Activated T-helper 1 cell treated with anti-CD3 and anti-CD28 coated beads, Interleukin-12 subunit alpha, Interleukin-12 subunit beta, Interleukin-2, Interleukin-4 antibody, amounts not matched to agents 30 ng/mL and 10 ng/mL and 1 ng/mL, durations not matched to agents 14 hours and 24 hours and 36 hours (primary cell): ENCODE results near the gene DNASE1. TPM values are rescaled to one million over a fixed set of nuclear protein-coding genes. Genes with fewer than 3 reads are reported as not detected.
A peak's percentile ranks its signal among the peaks of the same experiment; 100 is the strongest.
"Not testable (repeated sequence)": the region's sequence is repeated elsewhere in the genome, so short reads cannot be mapped to it uniquely, and the experiment has no call there.

Experiments
- DNase-seq: peaks from one replicate; pipeline ENCODE4 v3.0.0; 2021; ENCODE audit warnings: low spot score
- H3K27ac Mint-ChIP-seq: one replicate; pipeline ENCODE4 v1.8.0; 2021; ENCODE audit warnings: mild to moderate bottlenecking, mixed read lengths
- H3K27me3 Mint-ChIP-seq: one replicate; pipeline ENCODE4 v1.8.0; 2022; ENCODE audit warnings: mild to moderate bottlenecking, moderate library complexity, mixed read lengths; ENCODE audit not compliant: insufficient read depth
- H3K36me3 Mint-ChIP-seq: one replicate; pipeline ENCODE4 v1.8.0; 2021; ENCODE audit warnings: low read depth, mixed read lengths
- H3K4me1 Mint-ChIP-seq: one replicate; pipeline ENCODE4 v1.8.0; 2021; ENCODE audit warnings: low read depth, mixed read lengths
- H3K4me3 Mint-ChIP-seq: one replicate; pipeline ENCODE4 v1.8.0; 2021; ENCODE audit warnings: mild to moderate bottlenecking, moderate library complexity, mixed read lengths
- H3K9me3 Mint-ChIP-seq: one replicate; pipeline ENCODE4 v1.8.0; 2021; ENCODE audit warnings: mixed read lengths
- intact Hi-C: fragments of 100-400 bp; cut with micrococcal nuclease; formaldehyde crosslinking; loops from one replicate; pipeline ENCODE4 v1.15.1; 2024
- total RNA-seq: library from RNA; stranded (reverse); gene quantifications from 2 replicates; pipeline ENCODE4 v1.2.3, GENCODE V29; 2022

The DNASE1 gene
- total RNA-seq, 1 donor from 2014 or later, result 10.0 TPM

DNA sequence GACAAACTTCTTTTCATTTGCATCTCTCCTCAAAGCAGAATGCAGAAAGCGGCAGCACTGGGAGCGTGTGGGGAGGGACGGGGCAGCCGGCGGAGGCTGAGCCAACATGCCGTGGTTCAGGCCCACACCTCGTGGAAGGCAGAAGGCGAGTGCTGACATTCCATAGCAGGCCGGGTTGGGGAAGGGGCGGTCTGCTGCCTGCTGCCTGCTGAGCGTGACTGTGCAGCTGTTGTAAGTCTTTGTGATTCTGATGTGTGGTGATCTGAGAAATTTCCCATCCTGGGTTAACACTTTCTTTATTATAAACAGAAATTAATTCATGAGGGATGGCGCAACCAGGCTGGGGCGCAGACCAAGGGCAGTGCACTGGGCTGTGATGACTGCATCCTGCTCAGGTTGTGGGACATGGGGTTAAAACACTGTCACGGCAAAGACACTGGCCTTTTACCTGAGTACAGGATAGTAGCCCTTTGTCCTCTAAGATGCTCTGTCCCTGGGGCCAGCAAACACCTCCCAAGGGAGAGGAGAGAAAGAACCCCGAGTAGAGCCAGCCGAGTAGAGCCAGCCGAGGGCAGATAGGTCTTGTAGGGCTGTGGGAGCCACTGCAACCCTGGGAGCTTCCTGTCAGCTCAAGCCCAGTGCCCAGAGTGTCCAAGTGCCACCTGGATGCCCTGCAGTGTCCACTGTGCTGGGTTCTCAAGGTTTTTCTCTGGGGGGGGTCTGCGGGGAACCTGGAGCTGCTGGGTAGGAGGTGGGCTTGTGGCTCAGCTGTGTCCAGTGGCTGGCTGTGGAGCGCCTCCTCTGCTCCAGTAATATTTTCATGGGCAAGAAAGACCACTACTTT lies 8.8 kb upstream of the DNASE1 start:
- H3K27ac Mint-ChIP-seq, result no peak overlapping the region
- no peak overlapping the region for H3K4me3 Mint-ChIP-seq
- H3K4me1 Mint-ChIP-seq, result no peaks in the 10 kb centered on the region
- intact Hi-C loops, result no loop called here
- no peaks in the 10 kb centered on the region for H3K27me3 Mint-ChIP-seq
- H3K36me3 Mint-ChIP-seq, result peaks cover 3% of the 10 kb centered on the region
- no peak for DNase-seq
- H3K9me3 Mint-ChIP-seq, result no peaks in the 10 kb centered on the region

GRCh38 chr16:3646348-3646920 lies 8.1 kb upstream of the DNASE1 start:
- Mint-ChIP-seq H3K36me3 (peaks cover 9% of the 10 kb centered on the region), H3K27ac (no peak overlapping the region), H3K27me3 (no peaks in the 10 kb centered on the region), H3K4me3 (no peak overlapping the region), H3K4me1 (no peaks in the 10 kb centered on the region), H3K9me3 (no peaks in the 10 kb centered on the region)
- intact Hi-C loops, result no loop called here
- no peak for DNase-seq

DNA sequence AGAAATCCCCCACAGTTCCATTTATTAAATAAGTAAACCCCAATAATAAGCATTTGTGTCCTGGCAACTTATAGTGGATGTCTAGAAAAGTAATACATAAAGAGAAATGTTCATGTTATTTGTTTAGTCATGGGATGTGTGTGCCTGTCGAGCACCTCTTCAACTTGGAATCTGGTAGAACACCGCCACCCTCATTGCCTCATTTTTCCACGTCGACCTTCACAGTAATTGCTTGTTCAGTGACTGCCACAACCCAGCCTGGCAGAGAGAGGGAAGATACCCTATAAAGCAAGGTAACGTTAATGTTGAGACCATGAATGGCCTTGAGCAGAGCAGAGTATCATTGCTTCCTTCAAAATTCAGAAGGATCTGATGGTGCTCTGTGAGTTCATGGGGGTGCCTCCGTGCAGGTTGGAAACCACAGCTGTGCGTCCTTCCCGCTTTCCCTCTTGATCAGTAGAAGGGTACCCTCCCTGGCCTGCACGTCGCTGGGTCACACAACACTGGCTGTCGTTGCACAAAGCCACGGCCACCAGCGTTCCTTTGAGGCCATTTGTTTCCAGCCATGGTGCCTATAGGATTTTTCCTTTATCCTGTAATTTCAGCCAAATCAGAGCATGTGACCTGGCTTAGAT lies 3.7 kb upstream of the DNASE1 start:
- H3K27ac Mint-ChIP-seq, result no peak overlapping the region
- no peaks in the 10 kb centered on the region for H3K4me1 Mint-ChIP-seq
- H3K4me3 Mint-ChIP-seq, result no peak overlapping the region
- H3K36me3 Mint-ChIP-seq, result peaks cover 12% of the 10 kb centered on the region
- intact Hi-C loops, result no loop called here
- DNase-seq, result no peak
- H3K27me3 Mint-ChIP-seq, result no peaks in the 10 kb centered on the region
- no peaks in the 10 kb centered on the region for H3K9me3 Mint-ChIP-seq

GRCh38 chr16:3651461-3652372 lies 2.8 kb upstream of the DNASE1 start:
- intact Hi-C loops, result no loop called here
- H3K27me3 Mint-ChIP-seq, result no peaks in the 10 kb centered on the region
- H3K4me1 Mint-ChIP-seq, result no peaks in the 10 kb centered on the region
- no peak overlapping the region for H3K4me3 Mint-ChIP-seq
- no peak overlapping the region for H3K27ac Mint-ChIP-seq
- H3K9me3 Mint-ChIP-seq, result no peaks in the 10 kb centered on the region
- no peak for DNase-seq
- H3K36me3 Mint-ChIP-seq, result peaks cover 11% of the 10 kb centered on the region

DNA sequence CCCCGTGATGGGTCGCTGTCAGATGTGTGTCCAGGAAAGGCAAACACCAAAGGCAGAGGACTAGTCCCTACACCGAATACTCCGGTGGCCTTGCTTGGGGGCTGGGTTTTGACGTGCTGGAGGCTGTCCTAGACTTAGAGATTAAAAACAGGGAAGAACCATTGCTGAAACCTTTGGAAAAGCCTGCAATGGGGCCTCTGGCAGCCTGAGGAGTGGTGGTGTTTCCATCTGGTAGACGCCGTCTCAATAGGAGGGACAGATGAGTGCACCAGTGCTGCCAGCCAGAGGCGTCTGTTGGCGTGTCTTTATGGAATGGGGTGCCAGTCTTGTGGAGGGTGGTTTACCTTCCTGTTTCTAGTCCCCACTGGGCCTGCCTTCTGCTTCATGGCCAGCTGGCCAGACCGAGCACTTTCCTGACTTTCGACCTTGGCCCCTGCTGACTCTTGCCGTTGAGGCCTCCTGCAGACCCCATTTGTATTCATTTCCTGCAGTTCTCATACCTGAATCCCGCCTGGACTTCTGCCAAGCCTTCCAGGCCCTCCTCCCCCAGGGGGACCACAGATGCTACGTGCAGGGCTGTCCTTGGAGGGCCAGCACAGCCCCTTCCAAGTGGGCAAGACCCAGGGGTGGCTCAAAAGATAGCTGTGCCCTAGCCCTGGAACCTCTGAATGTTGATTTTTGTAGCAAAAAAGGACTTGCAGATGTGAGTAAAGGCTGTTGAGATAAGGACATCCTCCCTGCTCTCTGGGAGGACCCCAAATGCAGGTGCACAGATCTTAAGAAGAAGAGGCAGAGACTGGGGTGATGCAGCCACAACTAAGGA lies 1.9 kb upstream of the DNASE1 start:
- H3K9me3 Mint-ChIP-seq, result no peaks in the 10 kb centered on the region
- H3K27ac Mint-ChIP-seq, result no peak overlapping the region

DNA sequence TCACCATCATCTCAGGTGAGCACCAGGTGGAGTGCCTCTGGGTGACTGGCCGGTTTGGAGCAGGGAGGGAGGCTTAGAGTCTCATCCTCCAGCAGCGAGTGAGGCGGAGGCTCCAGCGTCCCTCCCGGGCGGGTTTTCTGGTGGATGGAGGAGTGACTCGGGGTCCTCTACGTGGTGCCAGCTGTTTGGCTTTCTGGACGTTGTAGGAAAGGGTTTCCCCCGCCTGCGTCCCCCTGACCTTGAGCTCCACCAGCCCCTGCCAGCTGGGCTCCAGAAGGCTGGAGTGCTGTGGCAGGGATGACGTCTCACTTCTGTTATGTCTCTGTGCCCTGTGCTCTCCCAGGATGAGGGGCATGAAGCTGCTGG lies 522 bp downstream of the DNASE1 start:
- intact Hi-C loops, result no loop called here
- H3K4me3 Mint-ChIP-seq, result no peak overlapping the region
- no peaks in the 10 kb centered on the region for H3K27me3 Mint-ChIP-seq
- H3K27ac Mint-ChIP-seq, result no peak overlapping the region
- H3K4me1 Mint-ChIP-seq, result peaks cover 11% of the 10 kb centered on the region
- no peak for DNase-seq
- H3K9me3 Mint-ChIP-seq, result no peaks in the 10 kb centered on the region
- peaks cover 30% of the 10 kb centered on the region for H3K36me3 Mint-ChIP-seq

More for the DNA sequence above, 1.9 kb upstream of the DNASE1 start:
- H3K36me3 Mint-ChIP-seq, result peaks cover 18% of the 10 kb centered on the region
- no peak overlapping the region for H3K4me3 Mint-ChIP-seq
- no peaks in the 10 kb centered on the region for H3K27me3 Mint-ChIP-seq
- no peak for DNase-seq
- no peaks in the 10 kb centered on the region for H3K4me1 Mint-ChIP-seq
- intact Hi-C loops, result no loop called here

GRCh38 chr16:3655396-3656159 lies 1.1 kb downstream of the DNASE1 start:
- no peaks in the 10 kb centered on the region for H3K9me3 Mint-ChIP-seq
- no peak for DNase-seq
- intact Hi-C loops, result no loop called here
- H3K36me3 Mint-ChIP-seq, result peaks cover 31% of the 10 kb centered on the region
- H3K4me3 Mint-ChIP-seq, result no peak overlapping the region
- peaks cover 11% of the 10 kb centered on the region for H3K4me1 Mint-ChIP-seq
- no peaks in the 10 kb centered on the region for H3K27me3 Mint-ChIP-seq
- H3K27ac Mint-ChIP-seq, result no peak overlapping the region

DNA sequence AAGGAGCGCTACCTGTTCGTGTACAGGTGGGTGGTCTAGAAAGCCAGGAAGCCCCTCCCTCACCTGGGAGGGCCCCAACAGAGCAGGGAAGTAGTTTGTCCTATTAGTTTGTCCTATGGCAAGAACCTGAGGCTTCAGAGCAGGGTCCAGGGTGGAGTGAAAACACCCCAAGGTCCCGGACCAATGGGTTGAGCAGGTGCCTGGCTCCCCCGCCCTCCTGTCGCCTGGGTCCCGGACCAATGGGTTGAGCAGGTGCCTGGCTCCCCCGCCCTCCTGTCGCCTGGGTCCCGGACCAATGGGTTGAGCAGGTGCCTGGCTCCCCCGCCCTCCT lies 1.6 kb downstream of the DNASE1 start:
- Mint-ChIP-seq H3K36me3 (peaks cover 34% of the 10 kb centered on the region), H3K4me1 (peaks cover 14% of the 10 kb centered on the region)
- DNase-seq, H3K9me3 Mint-ChIP-seq, H3K27ac Mint-ChIP-seq, intact Hi-C loops, H3K4me3 Mint-ChIP-seq, H3K27me3 Mint-ChIP-seq: not testable (repeated sequence)

DNA sequence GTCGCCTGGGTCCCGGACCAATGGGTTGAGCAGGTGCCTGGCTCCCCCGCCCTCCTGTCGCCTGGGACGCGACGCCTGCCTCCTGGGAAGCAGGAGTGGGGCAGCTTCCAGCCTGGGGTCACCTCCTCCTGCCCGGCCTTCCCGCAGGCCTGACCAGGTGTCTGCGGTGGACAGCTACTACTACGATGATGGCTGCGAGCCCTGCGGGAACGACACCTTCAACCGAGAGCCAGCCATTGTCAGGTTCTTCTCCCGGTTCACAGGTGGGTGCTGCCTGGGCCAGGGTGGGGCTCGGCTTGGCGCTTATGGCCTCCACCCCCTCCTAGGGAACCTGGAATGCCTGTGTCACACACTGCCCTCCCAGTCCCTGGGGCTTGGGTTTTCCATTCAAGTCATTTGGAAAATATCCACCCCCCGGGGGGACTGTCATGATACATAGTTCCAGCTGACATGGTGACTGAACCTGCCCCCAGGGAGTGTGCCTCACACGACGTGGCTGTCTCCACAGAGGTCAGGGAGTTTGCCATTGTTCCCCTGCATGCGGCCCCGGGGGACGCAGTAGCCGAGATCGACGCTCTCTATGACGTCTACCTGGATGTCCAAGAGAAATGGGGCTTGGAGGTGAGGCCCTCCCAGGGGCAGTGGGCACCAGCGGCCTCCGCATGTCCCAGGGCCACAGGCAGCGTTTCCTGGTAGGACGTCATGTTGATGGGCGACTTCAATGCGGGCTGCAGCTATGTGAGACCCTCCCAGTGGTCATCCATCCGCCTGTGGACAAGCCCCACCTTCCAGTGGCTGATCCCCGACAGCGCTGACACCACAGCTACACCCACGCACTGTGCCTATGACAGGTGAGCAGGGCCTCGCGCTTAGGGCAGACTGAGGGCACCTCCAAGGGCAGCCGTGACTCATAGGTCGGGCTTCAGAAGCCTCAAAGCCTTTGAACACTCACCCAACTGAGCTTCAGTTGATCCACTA lies 2.3 kb downstream of the DNASE1 start:
- Mint-ChIP-seq H3K4me3 (no peak overlapping the region), H3K27ac (no peak overlapping the region), H3K9me3 (no peaks in the 10 kb centered on the region), H3K4me1 (peaks cover 16% of the 10 kb centered on the region), H3K36me3 (peaks cover 30% of the 10 kb centered on the region), H3K27me3 (no peaks in the 10 kb centered on the region)
- no peak for DNase-seq
- intact Hi-C loops, result no loop called here

- Mint-ChIP-seq H3K9me3 (no peaks in the 10 kb centered on the region), H3K4me3 (no peak overlapping the region), H3K36me3 (peaks cover 39% of the 10 kb centered on the region), H3K4me1 (peaks cover 16% of the 10 kb centered on the region), H3K27ac (peak overlapping the region; percentile 41), H3K27me3 (no peaks in the 10 kb centered on the region)
- intact Hi-C loops, result no loop called here
- no peak for DNase-seq
These were observed 4.8 kb downstream of the DNASE1 start for GRCh38 chr16:3659251-3659650.

GRCh38 chr16:3661311-3661710 lies 6.8 kb downstream of the DNASE1 start:
- intact Hi-C loops, result no loop called here
- no peaks in the 10 kb centered on the region for H3K27me3 Mint-ChIP-seq
- no peak overlapping the region for H3K4me3 Mint-ChIP-seq
- no peak overlapping the region for H3K27ac Mint-ChIP-seq
- H3K9me3 Mint-ChIP-seq, result no peaks in the 10 kb centered on the region
- DNase-seq, result no peak
- H3K4me1 Mint-ChIP-seq, result peaks cover 28% of the 10 kb centered on the region
- peaks cover 53% of the 10 kb centered on the region for H3K36me3 Mint-ChIP-seq
